ENCODE results near the gene ADAM12. TPM values are rescaled to one million over a fixed set of nuclear protein-coding genes. Genes with fewer than 3 reads are reported as not detected.
A peak's percentile ranks its signal among the peaks of the same experiment; 100 is the strongest.

Gene ADAM12
- total RNA-seq, 1 experiment from 2014 or later: 26.1 TPM

DNA sequence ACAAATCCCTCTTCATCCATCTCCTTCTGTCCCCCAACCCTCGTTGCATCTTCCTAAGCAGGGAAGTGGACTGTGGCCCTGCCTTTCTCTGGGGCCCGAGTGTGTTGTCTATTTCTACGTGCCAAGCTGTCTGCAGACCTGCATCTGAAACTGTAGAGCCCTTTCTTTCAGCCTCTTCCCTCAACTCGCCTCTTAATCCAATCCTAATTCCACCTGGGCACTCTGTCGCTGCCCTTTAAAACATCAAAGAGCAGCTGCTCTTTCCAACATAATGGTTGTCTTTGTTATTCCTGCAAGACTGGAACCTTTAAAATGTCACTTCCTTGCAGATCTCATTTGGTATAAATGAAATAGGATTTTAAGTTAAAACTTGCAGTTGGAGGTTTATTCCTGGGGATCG is 21.5 kb upstream of the ADAM12 start:
- in situ Hi-C loops (cut with HindIII; ENCODE audit: low pct_unique_long_range_greater_than_20kb, low sequenced_read_pairs): no loop called here
- DNase-seq (ENCODE audit: low read depth): no peak

DNA sequence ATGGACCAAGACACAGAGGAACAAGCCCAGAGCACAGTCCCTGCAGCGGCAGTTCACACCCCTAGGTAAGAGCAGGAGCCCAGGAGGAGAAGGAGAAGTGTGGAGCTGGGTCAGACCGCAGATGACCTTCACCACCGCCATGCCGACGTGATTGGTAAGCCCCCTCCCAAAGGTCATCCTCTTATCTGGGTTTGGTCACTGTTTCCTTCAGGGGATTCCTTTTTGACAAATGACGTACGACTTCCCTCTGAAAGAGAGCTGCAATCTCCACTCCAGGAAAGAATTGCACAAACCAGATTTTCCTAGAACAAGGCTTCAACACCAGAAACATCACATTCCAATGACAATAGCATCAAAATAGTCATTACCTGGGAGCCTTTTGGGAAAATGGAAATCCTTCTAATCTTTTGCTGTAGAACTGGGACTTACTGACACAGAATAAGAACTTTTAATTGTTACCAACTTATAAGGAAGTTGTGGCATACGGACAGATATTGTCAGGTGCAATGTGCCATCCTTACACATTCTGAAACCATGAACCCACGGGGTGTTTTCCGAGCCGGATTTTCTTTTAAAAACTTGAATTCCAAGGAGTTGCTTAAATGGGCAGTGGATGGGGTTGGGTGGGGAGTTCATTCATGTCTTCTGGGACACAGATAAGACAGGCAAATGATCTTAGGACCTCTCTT is 20.8 kb upstream of the ADAM12 start:
- in situ Hi-C loops (cut with HindIII; ENCODE audit: low pct_unique_long_range_greater_than_20kb, low sequenced_read_pairs): no loop called here
- DNase-seq (ENCODE audit: low read depth): no peak

DNA sequence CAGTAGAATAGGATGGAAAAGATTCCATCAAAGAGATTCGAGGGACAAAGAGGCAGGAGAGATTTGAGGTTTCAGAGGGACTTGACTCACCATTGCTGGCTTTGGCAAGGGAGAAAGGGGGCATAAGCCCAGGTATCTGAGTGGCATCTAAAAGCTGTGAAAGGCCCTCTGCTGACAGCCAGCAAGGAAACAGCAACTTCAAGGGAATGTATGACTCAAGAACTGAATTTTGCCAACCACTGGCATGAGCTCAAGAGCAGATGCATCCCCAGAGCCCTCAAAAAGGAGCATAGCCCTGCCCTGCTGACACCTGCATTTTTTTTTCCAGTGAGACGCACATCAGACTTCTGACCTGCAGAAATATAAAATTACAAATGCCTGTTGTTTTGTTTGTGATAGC is 19.6 kb upstream of the ADAM12 start:
- DNase-seq (ENCODE audit: low read depth): no peak
- in situ Hi-C loops (cut with HindIII; ENCODE audit: low pct_unique_long_range_greater_than_20kb, low sequenced_read_pairs): no loop called here

DNA sequence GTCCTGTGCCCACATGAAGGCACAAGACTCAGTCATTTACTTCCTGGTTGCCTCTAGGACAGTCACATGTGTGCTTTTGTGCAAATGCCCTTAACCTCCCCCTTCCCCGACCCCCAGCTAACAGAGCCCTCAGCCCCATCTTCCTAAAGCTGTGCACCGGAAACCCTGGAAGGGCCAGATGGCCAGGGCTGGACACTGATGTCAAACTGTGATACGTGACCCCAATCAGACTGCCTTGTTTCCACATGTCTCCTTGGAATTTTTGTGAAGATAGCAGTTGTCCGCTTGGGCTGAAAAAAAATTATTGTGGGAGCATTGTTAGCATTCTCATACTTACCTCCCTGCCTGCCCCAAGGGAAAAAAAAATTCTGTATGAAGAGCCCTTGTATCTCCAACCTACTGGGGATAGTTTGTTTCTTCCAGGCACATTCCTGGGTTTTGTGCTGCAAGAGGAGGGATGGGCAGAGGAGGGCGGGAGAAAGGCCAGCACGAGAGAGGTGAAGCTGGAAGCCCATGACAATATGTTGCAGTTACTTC is 17.0 kb upstream of the ADAM12 start:
- DNase-seq (ENCODE audit: low read depth): no peak
- in situ Hi-C loops (cut with HindIII; ENCODE audit: low pct_unique_long_range_greater_than_20kb, low sequenced_read_pairs): no loop called here

DNA sequence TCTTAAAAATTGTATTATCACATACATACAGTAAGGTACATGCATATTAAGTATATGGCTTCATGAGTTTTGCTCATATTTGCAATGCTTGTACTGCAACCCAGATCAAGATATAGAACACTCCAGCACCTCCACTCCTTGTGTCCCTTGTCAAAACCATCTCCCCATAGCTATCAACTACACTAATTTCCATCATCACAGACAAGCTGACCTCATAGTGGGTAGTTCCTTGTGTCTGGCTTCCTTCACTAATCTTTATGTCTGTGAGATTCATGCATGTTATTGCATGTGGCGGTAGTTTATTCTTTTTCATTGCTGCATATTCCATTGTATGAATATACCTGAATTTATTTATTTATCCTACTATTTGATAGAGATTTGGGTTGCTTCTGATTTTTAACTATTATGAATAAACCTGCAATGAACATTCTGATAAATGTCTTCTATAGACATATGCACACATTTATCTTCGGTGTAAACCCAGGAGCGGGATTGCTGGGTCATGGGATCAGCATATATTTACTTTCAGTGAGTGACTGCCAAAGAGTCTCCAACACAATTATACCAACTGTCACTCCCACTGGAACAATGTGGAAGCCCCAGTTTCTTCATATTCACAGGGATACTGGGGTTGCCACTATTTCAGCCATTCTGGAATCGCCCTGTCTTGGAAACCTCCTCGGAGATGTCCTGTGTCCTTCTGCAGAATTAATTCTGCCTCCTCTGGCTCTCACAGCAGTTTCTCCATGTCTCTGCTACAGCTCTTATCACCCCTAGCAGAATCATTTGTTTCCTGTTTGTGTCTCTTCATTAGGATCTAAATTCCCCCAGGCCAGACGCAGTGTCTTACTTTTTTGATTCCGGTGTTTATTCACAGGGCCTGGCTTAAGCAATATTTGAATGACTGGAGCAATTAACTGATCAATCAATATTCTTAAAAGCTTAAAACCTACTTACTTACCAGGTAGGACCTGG is 14.7 kb upstream of the ADAM12 start:
- in situ Hi-C loops (cut with HindIII; ENCODE audit: low pct_unique_long_range_greater_than_20kb, low sequenced_read_pairs): no loop called here
- DNase-seq (ENCODE audit: low read depth): no peak

DNA sequence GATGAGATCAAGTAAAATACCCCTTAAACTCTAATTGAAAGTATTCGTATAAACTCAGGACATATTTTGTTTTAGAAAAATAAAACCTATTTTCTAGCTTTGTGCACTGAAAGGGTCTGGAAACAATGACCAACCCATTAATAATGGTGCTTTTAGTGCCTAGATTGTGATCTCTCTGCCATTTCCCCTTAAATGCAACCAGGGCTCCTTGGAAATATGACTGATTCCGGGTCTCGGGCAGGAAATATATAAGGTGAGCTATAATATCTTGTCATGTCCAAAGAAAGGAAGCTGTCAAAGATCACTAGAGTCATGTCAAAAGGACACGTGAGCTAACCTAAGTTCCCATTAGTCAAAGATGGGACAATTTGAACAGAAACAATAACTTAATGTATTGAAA is 12.4 kb upstream of the ADAM12 start:
- in situ Hi-C loops (cut with HindIII; ENCODE audit: low pct_unique_long_range_greater_than_20kb, low sequenced_read_pairs): no loop called here

DNA sequence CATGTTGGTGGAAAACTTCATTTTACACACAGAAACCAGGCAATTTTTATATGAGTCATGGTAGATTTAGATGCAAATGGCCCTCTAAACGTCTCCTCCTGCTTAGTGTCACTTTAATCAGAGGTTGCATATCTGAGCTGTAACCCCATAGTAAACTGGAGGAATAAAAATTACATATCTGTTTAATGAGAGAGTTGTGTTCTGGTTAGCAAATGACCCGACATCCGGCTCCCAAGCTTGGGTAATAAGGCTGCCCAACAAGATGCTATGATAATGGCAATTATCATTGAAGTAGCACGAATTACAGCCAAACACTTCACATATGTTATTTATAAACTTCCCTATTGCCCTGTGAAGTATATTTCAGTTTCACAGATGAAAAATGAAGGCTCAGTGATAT is 10.6 kb upstream of the ADAM12 start:
- DNase-seq (ENCODE audit: low read depth): no peak
- in situ Hi-C loops (cut with HindIII; ENCODE audit: low pct_unique_long_range_greater_than_20kb, low sequenced_read_pairs): no loop called here

More for the DNA sequence above, 12.4 kb upstream of the ADAM12 start:
- no peak for DNase-seq (ENCODE audit: low read depth)

DNA sequence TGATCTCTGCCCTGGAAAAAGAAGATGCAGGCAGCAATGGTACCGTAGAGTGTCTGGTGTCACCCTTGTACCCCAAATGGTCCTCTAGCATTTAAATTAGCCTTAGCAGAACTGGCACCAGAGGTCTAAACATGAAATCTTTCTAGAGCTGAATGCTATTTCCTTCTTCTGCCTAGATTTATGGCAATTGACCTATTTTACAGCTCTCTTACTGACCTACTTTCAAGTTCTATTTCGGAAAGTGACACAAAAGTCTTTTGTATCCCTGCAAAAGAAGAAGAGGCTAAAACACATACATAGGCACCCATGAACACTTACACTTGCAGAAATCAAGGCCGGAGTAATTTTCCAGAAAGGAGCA is 10.1 kb upstream of the ADAM12 start:
- DNase-seq (ENCODE audit: low read depth): no peak
- in situ Hi-C loops (cut with HindIII; ENCODE audit: low pct_unique_long_range_greater_than_20kb, low sequenced_read_pairs): no loop called here

DNA sequence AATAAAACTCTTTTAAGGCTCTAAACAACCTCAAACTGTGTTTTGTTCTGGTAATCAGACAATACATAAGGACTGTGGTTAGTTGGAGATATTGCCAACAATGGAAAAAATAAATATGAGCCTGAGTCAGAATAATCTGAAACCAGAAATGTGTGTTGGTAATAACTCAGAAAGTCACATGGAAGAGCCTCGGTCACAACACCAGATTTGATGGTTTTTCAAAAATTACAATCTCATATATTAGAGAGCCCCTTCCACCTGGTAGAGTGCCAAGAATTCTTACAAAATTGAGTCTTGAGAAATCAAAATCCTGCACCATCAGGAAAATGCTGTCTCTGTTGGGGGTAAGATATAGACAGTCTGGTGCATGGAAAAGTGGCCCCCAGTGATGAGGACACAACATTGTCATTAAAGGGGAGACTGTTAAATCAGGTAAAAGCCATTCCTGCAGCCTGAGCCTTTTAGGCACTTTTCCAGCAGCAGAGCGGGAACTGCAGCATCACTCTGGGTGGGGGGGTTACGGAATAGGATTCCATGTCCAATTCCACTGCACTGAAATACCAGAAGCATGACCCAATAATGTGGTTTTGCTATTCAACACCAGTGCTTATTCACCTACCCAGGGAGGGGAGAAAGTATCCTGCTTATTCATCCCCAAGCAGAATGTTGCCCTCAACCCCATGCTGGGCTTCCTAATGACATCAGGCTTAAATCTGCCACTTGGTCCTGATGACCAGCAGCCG is 9.5 kb upstream of the ADAM12 start:
- in situ Hi-C loops (cut with HindIII; ENCODE audit: low pct_unique_long_range_greater_than_20kb, low sequenced_read_pairs): no loop called here
- DNase-seq (ENCODE audit: low read depth): peak; percentile 92

DNA sequence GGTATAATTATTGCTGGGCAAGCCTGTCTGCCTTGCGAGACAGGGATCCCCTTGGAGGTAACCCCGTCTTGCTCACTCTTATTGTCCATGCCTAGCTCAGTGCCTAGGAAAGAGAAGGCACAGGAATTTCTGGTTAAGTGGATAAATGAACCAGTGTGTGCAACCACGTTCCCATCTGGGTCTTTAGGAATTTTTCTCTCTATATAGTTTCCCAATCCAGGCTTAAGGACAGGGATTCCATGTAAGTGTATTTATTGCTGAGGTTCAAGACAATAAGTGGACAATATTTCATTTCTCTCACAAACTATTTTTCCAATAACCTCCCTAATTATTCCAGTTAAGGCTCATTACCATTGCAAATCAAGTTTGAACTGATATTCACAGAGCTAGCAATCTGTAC is 8.9 kb upstream of the ADAM12 start:
- in situ Hi-C loops (cut with HindIII; ENCODE audit: low pct_unique_long_range_greater_than_20kb, low sequenced_read_pairs): no loop called here
- DNase-seq (ENCODE audit: low read depth): no peak

DNA sequence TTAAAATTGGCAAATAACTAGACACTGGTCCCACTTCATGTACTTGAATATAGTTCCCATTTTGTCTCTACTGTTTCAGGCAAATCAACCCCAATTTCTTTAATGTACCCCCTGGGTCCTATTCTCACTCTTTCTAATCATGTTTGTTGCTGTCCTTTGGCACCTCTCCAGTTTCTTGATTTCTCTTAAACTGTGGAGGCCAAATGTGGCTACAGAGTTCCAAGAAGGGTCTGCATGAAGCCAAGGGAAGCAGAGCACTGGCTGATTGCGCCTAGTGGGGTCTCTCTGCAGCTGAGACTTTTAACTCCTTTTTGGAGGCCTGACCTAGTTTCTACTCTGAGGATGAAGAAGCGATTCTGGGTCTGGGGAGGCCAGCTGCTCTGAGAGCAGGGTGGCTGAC is 6.7 kb upstream of the ADAM12 start:
- DNase-seq (ENCODE audit: low read depth): no peak
- in situ Hi-C loops (cut with HindIII; ENCODE audit: low pct_unique_long_range_greater_than_20kb, low sequenced_read_pairs): no loop called here

DNA sequence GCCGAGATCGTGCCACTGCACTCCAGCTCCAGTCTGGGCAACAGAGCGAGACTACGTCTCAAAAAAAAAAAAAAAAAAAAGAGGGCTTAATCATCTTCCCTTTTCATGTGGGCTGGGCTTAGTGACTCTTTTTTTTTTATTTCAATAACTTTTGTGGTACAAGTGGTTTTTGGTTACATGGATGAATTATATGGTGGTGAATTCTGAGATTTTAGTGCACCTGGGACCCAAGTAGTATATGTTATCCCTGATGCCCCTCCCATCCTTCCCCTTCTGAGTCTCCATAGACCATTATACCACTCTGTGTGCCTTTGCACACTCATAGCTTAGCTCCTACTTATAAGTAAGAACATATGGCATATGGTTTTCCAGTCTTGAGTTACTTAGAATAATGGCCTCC is 4.8 kb upstream of the ADAM12 start:
- DNase-seq (ENCODE audit: low read depth): no peak
- in situ Hi-C loops (cut with HindIII; ENCODE audit: low pct_unique_long_range_greater_than_20kb, low sequenced_read_pairs): no loop called here

DNA sequence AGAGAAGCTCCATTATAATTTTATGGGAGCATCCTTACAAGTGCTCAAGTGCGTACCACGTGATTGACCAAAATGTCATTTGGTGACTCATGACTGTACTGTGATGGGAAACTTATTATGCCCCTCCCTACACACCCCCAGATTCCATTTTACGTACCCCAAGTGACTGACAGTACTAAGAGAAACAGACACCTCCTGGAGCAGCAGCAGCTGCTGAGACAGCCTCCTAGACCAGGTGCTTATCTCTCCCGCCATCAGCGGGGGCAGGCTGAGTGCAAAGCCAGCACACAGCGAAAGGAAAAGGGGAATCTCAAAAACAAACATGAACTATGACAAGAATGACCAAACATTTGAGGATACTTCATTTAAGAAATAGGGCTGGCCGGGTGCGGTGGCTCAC is 4.2 kb upstream of the ADAM12 start:
- DNase-seq (ENCODE audit: low read depth): no peak
- in situ Hi-C loops (cut with HindIII; ENCODE audit: low pct_unique_long_range_greater_than_20kb, low sequenced_read_pairs): no loop called here

DNA sequence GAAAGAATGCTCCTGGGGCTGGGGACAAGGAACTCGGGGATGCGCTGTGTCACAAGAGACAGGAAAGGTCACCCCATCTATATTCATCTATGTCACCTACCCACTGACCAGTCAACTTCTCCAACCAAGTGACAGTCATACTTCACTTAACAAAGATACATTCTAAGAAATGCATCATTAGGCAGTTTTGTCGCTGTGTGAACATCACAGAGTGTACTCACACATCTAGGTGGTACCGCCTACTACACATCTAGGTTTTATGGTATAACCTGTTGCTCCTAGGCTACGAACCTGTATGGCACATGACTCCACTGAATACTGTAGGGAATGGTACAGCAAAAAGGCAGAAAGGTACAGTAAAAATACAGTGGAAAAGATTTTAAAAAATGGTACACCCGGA is 3.8 kb upstream of the ADAM12 start:
- in situ Hi-C loops (cut with HindIII; ENCODE audit: low pct_unique_long_range_greater_than_20kb, low sequenced_read_pairs): no loop called here

DNA sequence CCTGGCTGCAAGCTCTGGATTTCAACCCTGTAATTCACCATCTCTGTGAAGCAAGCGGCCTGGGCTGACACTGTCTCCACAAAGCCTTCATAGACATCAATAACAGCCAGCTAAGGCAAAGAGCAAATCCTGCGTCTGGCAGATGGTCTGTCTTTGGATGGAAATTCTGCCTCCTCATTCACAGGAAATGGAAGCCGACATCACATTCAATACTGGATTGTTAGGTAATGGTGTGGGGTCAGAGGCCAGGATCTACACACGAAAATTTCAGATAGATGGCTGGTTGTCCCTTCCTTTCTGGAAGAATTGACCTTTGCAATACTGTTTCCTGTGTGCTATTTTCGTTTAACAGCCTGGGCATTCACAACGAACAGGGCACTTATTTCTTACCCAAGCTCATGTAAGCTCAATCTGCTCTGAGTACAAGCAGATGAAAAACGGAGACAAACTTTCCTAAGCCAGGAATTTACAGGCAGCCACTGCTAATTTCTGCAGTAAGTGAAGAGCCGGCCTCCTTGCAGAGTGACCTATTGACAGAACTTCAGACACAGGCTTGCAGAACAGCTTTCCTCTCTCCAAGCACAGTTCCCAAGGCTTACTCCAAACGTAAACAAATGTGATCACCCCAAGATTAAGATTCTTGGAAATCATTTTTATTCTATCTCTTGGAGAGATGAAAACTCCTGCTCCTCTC is 3.1 kb upstream of the ADAM12 start:
- in situ Hi-C loops (cut with HindIII; ENCODE audit: low pct_unique_long_range_greater_than_20kb, low sequenced_read_pairs): no loop called here
- no peak for DNase-seq (ENCODE audit: low read depth)

More for the DNA sequence above, 3.8 kb upstream of the ADAM12 start:
- no peak for DNase-seq (ENCODE audit: low read depth)

DNA sequence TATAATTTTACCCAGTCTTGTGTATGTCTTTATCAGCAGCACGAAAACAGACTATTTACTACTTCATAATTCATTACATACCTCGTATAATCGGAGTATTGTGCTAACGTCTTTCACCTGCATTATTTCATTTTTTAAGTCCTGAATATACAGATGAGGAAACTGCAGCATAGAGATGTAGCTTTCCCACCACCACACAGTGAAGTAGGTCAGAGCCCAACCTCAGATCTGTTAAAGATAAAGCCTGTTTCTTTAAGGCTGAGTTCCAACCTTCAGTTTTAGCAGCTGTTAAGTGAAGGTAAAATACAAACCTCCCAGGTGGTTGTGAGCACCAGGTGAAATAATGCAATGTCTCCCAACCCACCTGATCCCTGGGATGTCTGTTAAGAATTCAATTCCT is 2.0 kb upstream of the ADAM12 start:
- no peak for DNase-seq (ENCODE audit: low read depth)
- in situ Hi-C loops (cut with HindIII; ENCODE audit: low pct_unique_long_range_greater_than_20kb, low sequenced_read_pairs): no loop called here

DNA sequence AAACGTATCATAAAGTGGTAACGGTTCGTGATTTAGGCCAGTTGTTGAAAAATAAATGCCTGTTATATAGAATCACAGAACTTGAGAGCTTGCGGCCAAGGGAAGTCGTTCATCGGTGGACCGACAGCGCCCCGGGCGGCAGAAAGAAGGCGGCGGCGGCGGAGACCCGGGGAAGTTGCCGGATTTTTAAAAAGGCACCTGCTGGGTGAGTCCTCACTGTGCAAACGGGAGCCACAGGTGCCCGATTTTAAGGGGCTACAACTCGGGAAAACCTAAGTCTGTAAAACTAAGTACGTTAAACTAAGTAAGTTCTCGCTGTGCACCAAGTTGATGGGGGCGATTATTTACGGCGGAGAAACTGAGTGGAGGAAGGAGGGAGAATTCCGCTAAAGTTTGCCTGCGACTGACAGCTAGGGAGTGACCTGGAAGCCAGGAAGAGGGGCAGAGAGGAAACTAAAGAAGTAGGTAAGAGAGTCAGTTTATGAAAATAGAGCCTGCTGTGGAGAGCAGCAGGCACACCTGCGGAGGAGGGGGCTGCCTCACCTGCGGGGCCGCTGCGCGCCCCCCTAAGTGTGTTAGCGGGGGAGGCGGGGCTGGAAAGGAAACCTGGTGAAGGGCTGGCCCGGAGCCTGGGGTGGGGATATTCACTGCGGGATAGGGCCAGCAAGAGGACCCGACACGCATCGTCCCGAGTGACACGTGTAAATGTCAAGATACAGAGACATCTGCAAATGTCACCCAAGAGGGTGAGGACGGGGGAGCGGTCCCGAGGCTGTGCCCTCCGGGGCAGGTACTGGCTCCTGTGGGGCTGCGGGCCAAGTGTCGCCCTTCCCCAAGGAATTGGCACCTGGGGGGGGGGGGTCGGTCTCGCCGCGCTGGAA is 996 bp downstream of the ADAM12 start:
- in situ Hi-C loops (cut with HindIII; ENCODE audit: low pct_unique_long_range_greater_than_20kb, low sequenced_read_pairs): no loop called here
- DNase-seq (ENCODE audit: low read depth): peak; percentile 81

Measured in Caki2 (cell line).